Parathyroid adenoma (tissue), 2 donors: ENCODE results near the gene LYRM9.

Experiments
- H2AFZ ChIP-seq: fragments of 300-600 bp; sonication (generic); one replicate; pipeline ENCODE4 v1.7.0; 2017; ENCODE audit warnings: antibody characterized with exemption, mild to moderate bottlenecking
- H3K27ac ChIP-seq: fragments of 300-600 bp; sonication (generic); one replicate; pipeline ENCODE4 v1.7.0; 2017
- H3K27me3 ChIP-seq: fragments of 300-600 bp; sonication (generic); one replicate; pipeline ENCODE4 v1.7.0; 2017; ENCODE audit warnings: low read length; ENCODE audit not compliant: control insufficient read depth, insufficient read depth
- H3K36me3 ChIP-seq: fragments of 300-600 bp; sonication (generic); one replicate; pipeline ENCODE4 v1.7.0; 2017; ENCODE audit warnings: low read length; ENCODE audit not compliant: control insufficient read depth, insufficient read depth
- H3K4me1 ChIP-seq: fragments of 300-600 bp; sonication (generic); one replicate; pipeline ENCODE4 v1.7.0; 2017; ENCODE audit warnings: control low read depth
- H3K4me2 ChIP-seq: fragments of 300-600 bp; sonication (generic); one replicate; pipeline ENCODE4 v1.7.0; 2017; ENCODE audit warnings: low read length
- H3K4me3 ChIP-seq: fragments of 300-600 bp; sonication (generic); one replicate; pipeline ENCODE4 v1.7.0; 2017; ENCODE audit warnings: low read depth, low read length
- H3K79me2 ChIP-seq: fragments of 300-600 bp; sonication (generic); one replicate; pipeline ENCODE4 v1.7.0; 2017; ENCODE audit warnings: control low read depth
- H3K9ac ChIP-seq: fragments of 300-600 bp; sonication (generic); one replicate; pipeline ENCODE4 v1.7.0; 2017; ENCODE audit warnings: mild to moderate bottlenecking
- H3K9me3 ChIP-seq: fragments of 300-600 bp; sonication (generic); one replicate; pipeline ENCODE4 v1.7.0; 2017; ENCODE audit warnings: low read length; ENCODE audit not compliant: control insufficient read depth
- CTCF ChIP-seq: fragments of 300-600 bp; sonication (generic); IDR thresholded peaks from one replicate; pipeline ENCODE4 v1.7.0; 2017; ENCODE audit warnings: antibody characterized with exemption, mild to moderate bottlenecking
- donor health status: primary hyperparathyroidism.

The LYRM9 gene

GRCh38 chr17:27873211-27873610, 20.0 kb downstream of the LYRM9 start:
- Histone ChIP-seq H3K9me3 (no peaks in the 10 kb centered on the region), H3K27me3 (no peaks in the 10 kb centered on the region), H2AFZ (no peak overlapping the region), H3K27ac (no peak overlapping the region), H3K36me3 (no peaks in the 10 kb centered on the region), H3K9ac (no peak overlapping the region), H3K79me2 (no peaks in the 10 kb centered on the region), H3K4me3 (no peak overlapping the region), H3K4me2 (no peak overlapping the region), H3K4me1 (peaks cover 5% of the 10 kb centered on the region)
- TF ChIP-seq CTCF: no peak

DNA sequence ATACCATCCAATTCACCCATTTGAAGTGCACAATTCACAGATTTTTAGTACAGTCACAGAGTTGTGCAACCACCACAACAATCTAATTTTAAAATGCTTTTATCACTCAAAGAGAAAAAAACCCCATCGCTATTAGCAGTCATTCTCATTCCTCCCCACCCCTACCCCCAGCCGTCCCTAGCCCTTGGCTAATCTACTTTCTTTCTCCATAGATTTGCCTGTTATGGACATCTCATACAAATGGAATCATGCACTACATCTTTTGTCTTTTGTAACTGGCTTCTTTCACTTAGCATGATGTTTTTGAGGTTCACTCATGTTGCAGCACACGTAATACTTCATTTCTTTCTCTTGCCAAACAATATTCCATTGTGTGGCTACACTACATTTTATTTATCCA, 20.4 kb downstream of the LYRM9 start:
- Histone ChIP-seq H3K9me3 (no peaks in the 10 kb centered on the region), H3K79me2 (no peaks in the 10 kb centered on the region), H3K27me3 (no peaks in the 10 kb centered on the region), H3K36me3 (no peaks in the 10 kb centered on the region), H3K4me3 (no peak overlapping the region), H3K27ac (no peak overlapping the region), H2AFZ (no peak overlapping the region), H3K4me2 (no peak overlapping the region), H3K4me1 (peaks cover 5% of the 10 kb centered on the region), H3K9ac (no peak overlapping the region)
- TF ChIP-seq CTCF: no peak

- Histone ChIP-seq H3K27me3 (no peaks in the 10 kb centered on the region), H3K9me3 (no peaks in the 10 kb centered on the region), H3K4me3 (no peak overlapping the region), H3K4me1 (peaks cover 5% of the 10 kb centered on the region), H3K9ac (no peak overlapping the region), H3K79me2 (no peaks in the 10 kb centered on the region), H3K4me2 (no peak overlapping the region), H2AFZ (no peak overlapping the region), H3K27ac (no peak overlapping the region), H3K36me3 (no peaks in the 10 kb centered on the region)
- no peak for TF ChIP-seq CTCF
Measured at GRCh38 chr17:27871407-27871806, 21.8 kb downstream of the LYRM9 start.

DNA sequence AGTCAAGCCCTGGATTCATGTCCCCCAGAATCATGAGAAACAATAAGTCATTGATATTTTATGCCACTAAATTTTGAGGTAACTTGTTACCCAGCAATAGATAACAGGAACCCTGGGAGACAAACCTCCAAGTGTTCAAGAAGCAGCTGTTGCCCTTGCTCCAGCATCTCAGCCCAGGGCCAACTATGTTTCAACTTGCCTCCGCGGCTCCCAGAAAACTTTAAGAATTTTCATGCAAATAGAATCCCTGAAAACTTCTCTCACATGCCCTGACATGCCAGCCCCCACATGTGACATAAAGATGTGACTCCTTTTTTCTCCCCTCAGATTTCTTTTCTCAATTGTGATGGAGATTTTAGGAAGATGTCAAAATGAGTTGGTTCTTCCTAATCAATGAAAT, 22.8 kb downstream of the LYRM9 start:
- no peaks in the 10 kb centered on the region for H3K79me2 ChIP-seq
- no peaks in the 10 kb centered on the region for H3K9me3 ChIP-seq
- H3K4me3 ChIP-seq: no peak overlapping the region
- no peak overlapping the region for H3K4me2 ChIP-seq
- H3K27me3 ChIP-seq: no peaks in the 10 kb centered on the region
- H3K9ac ChIP-seq: no peak overlapping the region
- H3K4me1 ChIP-seq: peaks cover 5% of the 10 kb centered on the region
- H2AFZ ChIP-seq: no peak overlapping the region
- H3K27ac ChIP-seq: no peak overlapping the region
- TF ChIP-seq CTCF: no peak
- H3K36me3 ChIP-seq: no peaks in the 10 kb centered on the region

GRCh38 chr17:27868565-27868964, 24.6 kb downstream of the LYRM9 start:
- Histone ChIP-seq H3K27me3 (no peaks in the 10 kb centered on the region), H3K9ac (no peak overlapping the region), H3K9me3 (no peaks in the 10 kb centered on the region), H3K36me3 (no peaks in the 10 kb centered on the region), H3K4me2 (no peak overlapping the region), H2AFZ (no peak overlapping the region), H3K4me1 (peaks cover 1% of the 10 kb centered on the region), H3K79me2 (no peaks in the 10 kb centered on the region), H3K4me3 (no peak overlapping the region), H3K27ac (no peak overlapping the region)
- no peak for TF ChIP-seq CTCF
